NCI-H748 treated with DMSO at 0.1 percent for 48 hours (cell line): ENCODE measurements around the gene ZNF574.
"Not testable (repeated sequence)": the region's sequence is repeated elsewhere in the genome, so short reads cannot be mapped to it uniquely, and the experiment has no call there.

Experiments used
- DNase-seq: peaks from one replicate; lab custom pipeline; 2025; lab: John Stamatoyannopoulos, UW

ZNF574 gene

GRCh38 chr19:42099336-42099925, 23.5 kb downstream of the ZNF574 start:
- DNase-seq = no peak

GRCh38 chr19:42100241-42100640, 24.3 kb downstream of the ZNF574 start:
- DNase-seq = not testable (repeated sequence)

DNA sequence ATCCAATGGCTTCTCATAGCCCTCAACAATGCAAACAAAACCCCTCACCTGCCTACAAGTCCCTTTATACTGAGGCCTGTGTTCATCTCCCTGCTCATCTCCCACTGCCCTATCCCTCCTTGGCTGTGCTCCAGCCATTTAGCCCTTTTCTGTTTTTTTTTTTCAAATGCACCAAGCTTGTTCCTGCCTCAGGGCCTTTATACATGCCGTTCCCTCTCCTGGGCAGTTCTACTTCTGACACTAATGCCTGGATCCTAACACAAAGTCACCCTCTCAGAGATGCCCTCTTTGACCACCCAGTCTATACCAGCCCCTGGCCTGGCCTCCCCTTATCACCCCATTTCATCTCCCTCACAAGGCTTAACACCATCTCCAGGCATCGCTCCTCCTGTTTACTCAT, 26.9 kb downstream of the ZNF574 start:
- no peak for DNase-seq

DNA sequence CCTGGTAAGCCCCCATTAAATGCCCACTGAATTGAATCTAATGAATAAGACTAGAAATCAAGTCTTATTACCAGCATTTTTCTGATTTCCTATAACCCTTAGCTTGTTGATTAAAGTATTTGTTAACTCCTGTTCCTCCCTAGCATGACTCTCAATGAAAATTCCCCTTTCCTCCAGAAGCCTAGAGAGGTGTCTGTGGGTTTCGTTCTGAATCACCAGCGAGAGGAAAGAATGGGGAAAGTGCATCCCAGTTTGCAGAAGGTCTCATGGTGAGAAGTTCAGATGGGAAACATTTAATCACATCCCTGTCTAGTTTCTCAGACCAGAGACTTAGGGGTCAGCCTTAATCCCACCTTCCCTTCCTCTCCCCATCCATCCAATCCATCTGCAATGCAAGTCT, 29.4 kb downstream of the ZNF574 start:
- no peak for DNase-seq

- peak; percentile 92 for DNase-seq
Measured at GRCh38 chr19:42108527-42109389, 32.8 kb downstream of the ZNF574 start.

DNA sequence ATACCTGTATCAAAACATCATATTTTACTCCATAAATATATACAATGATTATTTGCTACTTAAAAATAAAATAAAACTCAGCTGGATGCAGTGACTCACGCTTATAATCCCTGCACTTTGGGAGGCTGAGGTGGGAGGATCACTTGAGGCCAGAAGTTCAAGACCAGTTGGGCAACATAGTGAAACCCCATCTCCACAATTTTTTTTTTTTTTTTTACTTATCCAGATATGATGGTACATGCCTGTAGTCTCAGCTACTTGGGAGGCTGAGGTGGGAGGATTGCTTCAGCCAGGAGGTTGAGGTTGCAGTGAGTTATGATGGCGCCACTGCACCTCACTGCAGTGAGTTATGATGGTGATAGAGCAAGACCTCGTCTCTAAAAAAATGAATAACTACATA, 33.9 kb downstream of the ZNF574 start:
- no peak for DNase-seq

DNA sequence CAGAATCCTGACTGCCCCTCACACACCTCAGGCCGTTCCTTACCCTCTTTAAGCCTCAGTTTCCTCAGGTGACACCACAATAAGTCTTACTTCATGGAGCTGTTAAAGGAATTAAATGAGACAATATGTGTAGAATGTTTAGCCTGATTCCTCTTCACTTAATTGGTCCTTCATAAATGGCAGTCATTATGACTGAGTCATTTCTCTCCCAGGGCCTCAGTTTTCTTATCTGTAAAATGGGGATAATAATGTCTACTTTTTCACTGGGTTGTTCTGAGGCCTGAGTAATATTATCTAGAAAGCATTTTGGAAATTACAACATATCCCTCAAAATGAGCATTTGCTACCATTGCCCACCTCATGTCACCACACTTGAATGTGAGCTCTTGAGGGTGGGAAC, 34.7 kb downstream of the ZNF574 start:
- no peak for DNase-seq

GRCh38 chr19:42111384-42111783, 35.4 kb downstream of the ZNF574 start:
- no peak for DNase-seq

DNA sequence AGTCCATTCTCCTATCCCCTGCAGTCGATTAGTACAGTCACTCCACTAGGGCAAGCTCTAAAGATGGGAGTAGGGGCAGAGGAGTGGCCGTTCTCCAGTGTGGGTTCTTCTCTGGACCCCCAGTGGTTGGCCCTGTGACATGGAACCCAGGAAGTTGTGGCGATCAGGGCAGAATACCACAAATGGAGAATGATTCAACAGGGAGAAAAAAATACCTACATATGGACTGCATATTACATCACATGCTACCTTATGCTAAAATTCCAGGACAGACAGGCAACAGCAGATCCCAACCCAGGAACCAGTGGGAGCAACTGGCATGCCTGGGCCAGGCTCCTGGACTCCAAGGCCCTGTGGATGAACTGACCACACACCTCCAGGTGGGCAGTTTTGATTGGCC, 35.8 kb downstream of the ZNF574 start:
- DNase-seq = no peak

DNA sequence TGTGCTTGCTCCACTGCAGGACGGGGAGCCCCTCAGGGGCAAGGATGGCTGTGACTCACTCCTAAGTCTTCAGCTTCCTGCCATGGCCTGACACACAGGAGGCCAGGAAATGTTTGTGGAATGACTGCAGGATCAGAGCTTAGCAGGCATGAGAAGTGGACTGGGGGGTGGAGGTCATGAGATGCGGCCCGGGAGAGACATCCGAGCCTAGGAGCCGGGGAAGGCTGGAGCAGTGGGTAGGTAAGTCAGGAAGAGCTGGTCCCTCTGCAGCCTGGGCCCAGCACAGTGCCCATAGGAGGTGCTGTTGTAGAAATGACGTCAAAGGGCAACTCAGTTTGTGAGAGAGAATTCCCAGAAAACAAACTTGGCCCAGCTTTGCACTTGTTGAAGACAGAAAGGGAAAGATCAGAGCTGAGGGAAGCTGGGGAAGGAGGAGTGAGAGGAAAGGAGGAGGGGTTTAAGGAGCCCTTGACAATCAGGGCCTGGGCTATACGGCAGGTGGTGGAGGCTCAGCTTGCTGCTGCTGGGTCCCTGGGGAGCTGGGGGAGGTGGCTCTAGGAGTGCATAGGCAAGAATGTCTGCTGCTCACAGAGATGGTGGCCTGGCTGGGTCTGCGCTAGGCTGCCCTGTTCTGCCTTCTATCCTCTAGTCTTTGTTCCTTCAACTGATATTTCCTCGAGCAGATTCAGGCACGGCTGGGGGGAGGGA, 37.8 kb downstream of the ZNF574 start:
- DNase-seq = no peak

DNA sequence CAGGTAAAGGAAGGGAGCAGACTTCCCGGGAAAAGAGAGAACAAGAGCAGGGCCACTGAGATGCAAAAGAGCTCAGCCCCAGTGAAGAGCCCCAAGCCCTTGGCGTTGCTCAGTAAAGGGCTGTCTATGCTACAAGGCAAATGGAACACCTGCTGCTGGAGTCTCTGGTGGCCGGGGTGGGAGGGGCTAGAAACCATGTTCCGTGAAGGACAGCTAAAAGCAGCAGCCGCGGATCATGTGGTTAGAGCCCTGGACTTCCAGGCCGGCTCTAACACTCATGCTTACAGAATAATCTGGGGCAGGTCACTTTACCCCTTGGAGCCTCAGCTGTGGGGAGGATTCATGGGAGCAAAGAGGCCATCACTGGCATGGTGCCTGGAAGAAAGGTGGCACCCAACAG, 38.4 kb downstream of the ZNF574 start:
- no peak for DNase-seq

DNA sequence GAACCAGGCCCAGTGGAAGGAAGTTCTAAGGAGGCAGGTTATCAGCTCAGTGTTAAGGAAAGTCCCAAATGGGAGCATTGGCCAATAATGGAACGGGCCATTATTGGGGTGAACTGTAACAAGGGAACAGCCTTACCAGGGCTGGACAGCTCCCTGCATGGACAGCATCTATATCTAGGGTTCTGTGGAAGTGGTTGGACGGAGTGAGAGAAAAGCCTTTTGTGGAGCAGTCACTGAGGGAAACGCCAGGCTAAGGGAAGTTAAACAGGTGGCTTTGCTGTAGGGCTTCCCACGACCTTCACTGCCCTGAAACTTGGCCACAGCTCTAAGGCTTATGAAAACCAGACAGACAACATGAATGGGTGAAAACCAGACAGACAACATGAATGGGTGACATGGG, 39.3 kb downstream of the ZNF574 start:
- DNase-seq = no peak

DNA sequence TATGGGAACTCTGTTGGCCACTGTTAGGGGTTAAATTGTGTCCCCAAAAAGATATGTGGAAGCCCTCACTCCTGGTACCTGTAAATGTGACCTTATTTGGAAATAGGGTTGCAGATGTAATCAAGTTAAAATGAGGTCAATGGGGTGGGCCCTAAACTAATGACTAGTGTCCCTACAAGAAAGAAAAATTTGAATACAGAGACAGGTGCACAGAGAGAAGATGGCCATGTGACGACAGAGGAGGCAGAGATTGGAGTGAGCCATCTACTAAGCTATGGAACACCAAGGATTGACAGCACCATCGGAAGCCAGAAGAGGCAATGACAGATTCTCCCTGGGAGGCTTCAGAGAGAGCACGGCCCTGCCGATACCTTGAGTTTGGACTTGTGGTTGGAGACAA, 39.7 kb downstream of the ZNF574 start:
- no peak for DNase-seq

- no peak for DNase-seq
Measured at GRCh38 chr19:42116308-42117075, 40.5 kb downstream of the ZNF574 start.

DNA sequence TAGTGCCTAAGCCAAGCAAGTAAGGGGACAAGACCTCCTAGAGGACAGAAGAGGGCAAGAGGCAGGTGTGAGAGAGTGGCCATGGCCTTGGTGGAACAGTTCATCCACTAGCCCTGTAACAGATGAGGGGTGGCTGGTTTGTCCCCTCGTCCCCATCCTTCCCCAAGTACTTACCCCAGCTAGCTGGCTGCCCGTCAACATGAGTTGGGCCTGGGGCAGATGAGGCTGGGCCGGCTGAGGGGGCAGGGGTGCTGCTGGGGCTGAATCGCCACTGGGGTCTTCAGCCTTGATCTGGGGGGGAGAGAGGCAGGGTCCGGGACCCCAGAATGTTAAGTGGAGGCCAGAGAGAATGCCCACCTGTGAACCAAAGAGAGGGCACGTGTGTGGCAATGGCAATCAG, 41.1 kb downstream of the ZNF574 start:
- no peak for DNase-seq

DNA sequence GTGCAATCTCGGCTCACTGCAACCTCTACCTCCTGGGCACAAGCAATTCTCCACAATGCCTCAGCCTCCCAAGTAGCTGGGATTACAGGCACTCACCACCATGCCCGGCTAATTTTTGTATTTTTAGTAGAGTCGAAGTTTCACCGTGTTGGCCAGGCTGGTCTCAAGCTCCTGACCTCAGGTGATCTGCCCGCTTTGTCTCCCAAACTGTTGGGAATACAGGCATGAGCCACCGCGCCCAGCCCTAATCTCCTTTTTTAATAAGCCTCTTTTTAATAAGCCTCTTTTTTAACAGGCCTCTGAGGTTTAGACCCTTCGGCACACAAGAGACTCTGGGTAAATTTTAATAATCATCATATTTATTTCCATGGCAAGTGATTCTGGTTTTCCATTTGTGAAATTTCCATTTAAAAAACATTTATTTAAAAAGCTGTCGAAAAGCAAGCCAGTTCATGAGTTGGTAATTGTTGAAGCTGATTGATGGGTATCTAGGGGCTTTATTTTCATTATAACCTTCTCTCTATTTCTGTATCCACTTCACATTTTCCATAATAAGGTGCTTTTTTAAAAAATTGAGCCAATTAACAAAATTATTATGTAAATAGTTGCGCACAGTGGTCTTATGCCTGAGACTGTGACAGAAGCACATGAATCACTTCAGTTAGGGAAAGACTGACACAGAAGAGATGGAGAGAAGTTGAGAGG, 44.5 kb downstream of the ZNF574 start:
- no peak for DNase-seq

DNA sequence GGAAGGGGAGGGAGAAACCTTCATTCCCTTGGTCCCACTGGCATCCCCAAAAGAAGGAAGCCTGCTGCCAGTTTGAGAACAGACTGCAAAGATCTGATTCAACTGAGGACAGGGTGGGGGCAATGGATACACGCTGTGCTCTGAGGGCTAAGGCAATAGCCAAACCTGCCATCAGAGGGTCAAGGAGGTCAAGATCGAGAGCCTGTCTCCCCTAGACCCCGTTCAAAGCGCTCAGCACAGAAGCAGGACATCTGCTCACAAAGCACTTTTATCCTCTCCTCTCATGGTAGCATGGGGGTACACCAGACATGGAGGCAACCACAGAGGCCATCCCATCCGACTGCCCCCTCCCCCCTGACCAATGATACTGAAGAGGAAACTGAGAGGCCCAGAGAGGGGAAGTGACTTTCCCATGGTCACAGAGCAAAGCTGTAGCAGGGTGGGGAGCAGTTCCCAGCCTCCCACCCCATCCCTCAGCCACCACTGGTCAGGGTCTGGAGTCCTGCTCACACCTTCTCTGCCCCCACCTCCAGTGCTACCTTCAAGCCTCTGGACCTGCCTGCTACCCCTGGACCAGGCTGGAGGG, 45.2 kb downstream of the ZNF574 start:
- DNase-seq = no peak

- DNase-seq = no peak
Measured at GRCh38 chr19:42121656-42122069, 45.7 kb downstream of the ZNF574 start.

GRCh38 chr19:42122691-42123607, 47.0 kb downstream of the ZNF574 start:
- no peak for DNase-seq

- DNase-seq = no peak
Measured at GRCh38 chr19:42123765-42124164, 47.8 kb downstream of the ZNF574 start.
